Stimulated activated CD4-positive, alpha-beta T cell treated with anti-CD3 and anti-CD28 coated beads, Interleukin-12 subunit alpha, Interleukin-12 subunit beta, amount 100 ng/mL, for 4 hours (primary cell): ENCODE results near the gene ZNF30.
A peak's percentile ranks its signal among the peaks of the same experiment; 100 is the strongest.
"Not testable (repeated sequence)": the region's sequence is repeated elsewhere in the genome, so short reads cannot be mapped to it uniquely, and the experiment has no call there.

Source experiments
- DNase-seq: peaks from one replicate; pipeline ENCODE4 v3.0.0-alpha.2; 2020

Gene ZNF30

GRCh38 chr19:34926685-34927375, at the start of gene ZNF30:
ZNF30 (plus strand) TSS chr19:34926903; CDS start chr19:34929948, 3,045 bp downstream.
- DNase-seq, result peak; percentile 81

- no peak for DNase-seq
These were observed 47.1 kb upstream of the ZNF30 start for GRCh38 chr19:34879563-34879962.

GRCh38 chr19:34880034-34880433, 46.7 kb upstream of the ZNF30 start:
- DNase-seq, result no peak

- no peak for DNase-seq
These were observed 44.7 kb upstream of the ZNF30 start for GRCh38 chr19:34881982-34882381.

GRCh38 chr19:34888091-34888490, 38.6 kb upstream of the ZNF30 start:
- no peak for DNase-seq

- DNase-seq, result no peak
These were observed 26.5 kb upstream of the ZNF30 start for GRCh38 chr19:34900245-34900644.

- DNase-seq, result peak; percentile 1
These were observed 21.8 kb upstream of the ZNF30 start for GRCh38 chr19:34904664-34905527.

- DNase-seq, result no peak
These were observed 15.9 kb upstream of the ZNF30 start for GRCh38 chr19:34910770-34911169.

- not testable (repeated sequence) for DNase-seq
These were observed 9.6 kb upstream of the ZNF30 start for GRCh38 chr19:34917144-34917543.

GRCh38 chr19:34918190-34918589, 8.5 kb upstream of the ZNF30 start:
- no peak for DNase-seq

- not testable (repeated sequence) for DNase-seq
These were observed 6.5 kb upstream of the ZNF30 start for GRCh38 chr19:34920090-34920786.

- no peak for DNase-seq
These were observed 1.3 kb upstream of the ZNF30 start for GRCh38 chr19:34925278-34925855.

GRCh38 chr19:34926361-34926684, 380 bp upstream of the ZNF30 start:
- DNase-seq, result no peak

- DNase-seq, result no peak
These were observed 5.8 kb downstream of the ZNF30 start for GRCh38 chr19:34932494-34932893.

GRCh38 chr19:34936184-34936583, 9.5 kb downstream of the ZNF30 start:
- DNase-seq, result no peak

GRCh38 chr19:34938886-34939285, 12.2 kb downstream of the ZNF30 start:
- no peak for DNase-seq

GRCh38 chr19:34943861-34944573, 17.3 kb downstream of the ZNF30 start:
- no peak for DNase-seq

GRCh38 chr19:34953092-34953491, 26.4 kb downstream of the ZNF30 start:
- no peak for DNase-seq

GRCh38 chr19:34957830-34958751, 31.4 kb downstream of the ZNF30 start:
- no peak for DNase-seq

- DNase-seq, result no peak
These were observed 32.3 kb downstream of the ZNF30 start for GRCh38 chr19:34959021-34959420.

- DNase-seq, result no peak
These were observed 33.6 kb downstream of the ZNF30 start for GRCh38 chr19:34960103-34960805.
